HG02678 (cell line): ENCODE results near the gene ZNF772.
A peak's percentile ranks its signal among the peaks of the same experiment; 100 is the strongest.
"Not testable (repeated sequence)": the region's sequence is repeated elsewhere in the genome, so short reads cannot be mapped to it uniquely, and the experiment has no call there.

Experiments used
- ATAC-seq: cut with Tn5 transposase; IDR thresholded peaks from one replicate; pipeline ENCODE4 v1.9.1; 2021; ENCODE audit warnings: mild to moderate bottlenecking, moderate library complexity; ENCODE audit not compliant: unreplicated experiment

The ZNF772 gene

DNA sequence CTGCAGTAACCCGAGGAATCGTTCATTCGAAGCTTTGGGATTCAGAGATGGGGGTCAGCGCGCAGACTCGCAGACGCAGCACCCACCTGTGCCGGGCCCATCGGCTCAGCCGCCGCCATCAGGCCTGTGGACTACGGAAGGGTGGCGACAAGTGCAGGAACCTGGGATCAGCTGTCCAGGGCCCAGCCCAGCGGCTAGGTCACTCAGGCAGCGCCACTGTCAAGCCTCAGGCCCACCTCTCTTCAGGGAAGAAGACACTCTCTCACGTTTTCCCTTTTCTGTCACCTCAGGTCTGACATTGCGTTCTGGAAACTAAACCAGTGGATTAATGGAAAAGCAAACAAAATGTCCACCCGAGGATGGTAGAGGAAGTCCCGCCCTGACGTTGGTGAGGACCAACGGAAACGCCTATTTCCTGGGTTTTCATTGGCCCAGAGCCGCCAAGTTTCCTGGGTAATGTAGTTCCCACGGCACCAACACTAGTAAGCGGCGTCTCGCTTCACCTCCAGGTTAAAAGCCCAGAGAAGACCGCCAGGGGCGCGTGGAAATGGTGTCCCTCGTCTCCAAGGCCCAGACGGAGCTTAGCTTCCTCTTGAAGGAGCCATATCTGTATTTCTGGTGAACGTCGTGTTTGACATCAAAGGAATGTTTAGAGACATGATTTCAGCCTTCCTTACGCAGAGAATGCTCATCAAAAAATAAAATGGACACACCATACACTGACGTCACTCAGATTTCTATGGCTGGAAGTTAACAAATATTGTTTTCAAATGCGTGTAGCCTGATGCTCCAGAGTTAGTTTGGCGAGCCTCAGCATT, at the start of gene ZNF772:
TSS of gene ZNF772 (minus strand) at position 376 of the 818 bp plus-strand sequence. CDS start at position 119, 257 bp downstream.
- peak; percentile 99 for ATAC-seq

DNA sequence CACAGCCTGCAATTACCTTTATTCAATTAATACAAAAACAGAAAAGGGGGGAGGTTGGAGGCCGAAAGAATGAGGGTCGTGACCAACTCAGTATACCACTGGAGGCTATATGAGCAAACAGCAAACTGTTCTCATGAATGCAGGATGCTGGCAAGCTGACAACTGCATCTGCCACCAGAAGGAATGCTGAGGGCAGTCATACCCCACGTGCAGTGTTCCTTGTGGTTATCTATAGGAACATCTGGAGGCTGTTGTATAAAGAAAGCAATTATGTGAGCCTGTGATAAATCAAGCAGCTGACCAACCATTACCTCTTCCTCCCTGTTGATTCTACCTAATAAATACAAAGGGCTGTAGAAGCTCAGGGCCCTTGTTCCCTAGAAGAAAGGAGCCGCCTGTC, 40.7 kb upstream of the ZNF772 start:
- not testable (repeated sequence) for ATAC-seq

DNA sequence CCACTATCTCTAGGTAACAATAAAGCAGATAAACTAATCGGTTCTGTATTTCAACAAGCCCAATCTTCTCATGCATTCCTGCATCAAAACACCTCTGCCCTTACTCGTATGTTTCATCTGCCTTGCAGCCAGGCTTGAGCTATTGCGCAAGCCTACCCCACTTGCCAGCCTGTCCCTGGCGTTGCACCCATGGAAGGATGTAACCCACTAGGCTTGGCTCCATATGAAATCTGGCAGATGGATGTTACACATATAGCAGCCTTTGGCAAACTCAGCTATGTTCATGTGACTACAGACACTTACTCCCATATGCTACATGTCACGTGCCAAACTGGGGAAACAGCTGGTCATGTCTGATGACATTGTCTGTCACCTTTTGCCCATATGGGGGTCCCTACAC, 37.9 kb upstream of the ZNF772 start:
- ATAC-seq = no peak

DNA sequence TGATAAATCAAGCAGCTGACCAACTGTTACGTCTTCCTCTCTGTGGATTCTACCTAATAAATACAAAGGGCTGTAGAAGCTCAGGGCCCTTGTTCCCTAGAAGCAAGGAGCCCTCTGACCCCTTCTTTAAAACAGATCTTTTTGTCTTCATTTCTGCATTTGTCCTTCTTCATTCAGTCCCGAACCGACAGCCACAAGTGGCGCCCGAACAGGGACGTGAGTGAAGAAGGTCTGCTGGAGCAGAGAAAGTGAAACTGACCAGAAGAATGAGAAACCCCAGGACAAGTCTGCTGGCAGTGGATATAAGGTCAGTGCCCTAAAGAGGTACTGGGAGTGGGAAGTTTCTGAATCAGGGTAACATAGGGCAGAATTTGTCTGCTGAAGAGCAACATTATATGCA, 35.5 kb upstream of the ZNF772 start:
- no peak for ATAC-seq

DNA sequence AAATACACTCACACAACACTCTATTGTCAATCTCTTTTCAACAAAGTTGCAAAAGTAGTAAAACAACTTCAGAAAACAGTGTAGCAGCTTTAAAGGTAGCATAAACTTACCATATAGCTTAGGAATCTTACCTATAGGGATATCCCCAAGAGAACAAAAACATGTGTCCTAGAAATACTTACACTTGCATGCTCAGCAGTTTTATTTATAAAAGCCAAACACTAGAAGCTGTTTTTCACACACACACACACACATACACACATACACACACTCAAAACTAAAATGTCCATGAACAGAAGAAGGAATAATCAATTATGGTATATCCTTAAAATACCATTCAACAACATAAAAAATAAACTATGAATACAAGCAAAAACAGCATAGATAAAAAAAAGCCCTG, 34.1 kb upstream of the ZNF772 start:
- ATAC-seq = no peak

DNA sequence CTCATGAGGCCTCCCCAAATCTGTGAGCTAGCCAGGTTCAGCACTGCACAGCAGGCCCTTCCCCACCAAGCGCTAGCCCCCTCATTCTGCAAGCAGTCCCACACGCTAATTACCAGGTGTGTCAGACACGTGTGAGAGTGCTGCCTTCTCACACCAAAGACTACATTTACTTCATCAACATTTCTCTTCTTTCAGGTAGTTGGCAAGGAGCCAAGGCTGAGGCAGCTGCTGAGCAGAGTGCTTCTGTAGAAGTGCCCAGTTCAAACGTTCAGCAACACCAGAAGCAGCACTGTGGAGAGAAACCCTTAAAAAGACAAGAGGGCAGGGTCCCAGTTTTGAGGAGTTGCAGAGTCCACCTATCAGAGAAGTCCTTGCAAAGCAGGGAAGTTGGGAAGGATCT, 28.8 kb upstream of the ZNF772 start:
- no peak for ATAC-seq

DNA sequence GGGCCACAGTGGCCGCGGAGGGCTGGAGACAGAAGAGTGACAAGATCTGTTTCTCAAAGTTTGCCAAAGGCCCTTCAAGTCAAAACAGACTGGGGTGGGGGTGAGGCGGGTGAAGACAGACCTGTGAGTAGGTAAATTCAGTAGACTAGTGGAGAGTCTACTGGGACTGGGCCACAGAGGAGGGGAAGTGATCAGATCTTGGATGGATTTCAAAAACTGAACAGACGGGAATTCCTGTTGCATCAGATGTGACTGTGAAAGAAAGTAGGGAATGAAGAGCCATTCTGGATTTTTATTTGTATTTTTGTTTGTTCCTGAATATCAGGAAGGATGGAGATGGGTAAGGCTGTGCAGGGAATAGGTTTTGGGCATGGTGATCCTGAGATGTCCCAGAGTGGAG, 23.0 kb upstream of the ZNF772 start:
- not testable (repeated sequence) for ATAC-seq

DNA sequence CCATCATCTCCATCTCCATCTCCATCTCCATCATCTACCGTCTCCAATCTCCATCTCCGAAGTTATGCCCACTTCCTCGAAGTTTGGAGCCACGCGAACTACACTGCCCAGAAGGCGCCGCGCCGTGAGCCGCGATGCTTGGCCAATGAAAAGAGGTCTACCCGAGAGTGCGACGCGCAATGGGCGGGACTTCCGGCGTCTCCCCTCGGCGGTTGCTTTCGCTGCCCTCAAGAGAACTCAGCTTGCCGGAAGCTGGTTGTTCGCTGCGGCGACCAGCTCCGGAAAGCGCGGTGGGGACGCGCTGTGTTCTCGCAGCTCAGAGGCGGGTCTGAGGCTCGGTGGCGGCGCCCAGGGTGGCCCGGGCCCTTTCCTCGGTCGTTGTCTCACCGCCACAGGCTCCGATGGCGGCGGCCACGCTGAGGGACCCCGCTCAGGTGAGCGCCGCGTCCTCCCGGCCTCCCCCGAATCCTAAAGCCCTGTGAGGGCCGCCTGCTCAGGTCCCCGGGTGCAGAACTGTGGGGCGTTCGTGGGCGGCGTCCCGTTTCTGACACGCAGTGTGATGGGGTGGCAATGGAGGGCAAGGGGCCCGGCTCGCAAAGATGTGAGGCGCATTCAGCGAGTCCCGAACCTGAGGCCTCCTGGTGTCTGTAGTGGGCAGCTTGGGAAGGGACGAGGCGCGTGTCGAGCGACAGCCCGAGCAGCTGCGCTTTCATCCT, 22.5 kb upstream of the ZNF772 start, which contains the start of gene ZNF773:
TSS of gene ZNF773 (plus strand) at position 259 of the 716 bp plus-strand sequence. CDS start at position 402, 143 bp downstream.
- ATAC-seq = peak; percentile 98

DNA sequence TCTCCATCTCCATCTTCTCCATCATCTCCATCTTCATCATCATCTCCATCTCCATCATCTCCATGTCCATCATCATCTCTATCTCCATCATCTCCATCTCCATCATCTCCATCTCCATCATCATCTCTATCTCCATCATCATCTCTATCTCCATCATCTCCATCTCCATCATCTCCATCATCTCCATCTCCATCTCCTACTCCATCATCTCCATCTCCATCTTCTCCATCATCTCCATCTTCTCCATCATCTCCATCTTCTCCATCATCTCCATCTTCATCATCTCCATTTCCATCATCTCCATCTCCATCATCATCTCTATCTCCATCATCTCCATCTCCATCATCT, 21.9 kb upstream of the ZNF772 start:
- not testable (repeated sequence) for ATAC-seq

DNA sequence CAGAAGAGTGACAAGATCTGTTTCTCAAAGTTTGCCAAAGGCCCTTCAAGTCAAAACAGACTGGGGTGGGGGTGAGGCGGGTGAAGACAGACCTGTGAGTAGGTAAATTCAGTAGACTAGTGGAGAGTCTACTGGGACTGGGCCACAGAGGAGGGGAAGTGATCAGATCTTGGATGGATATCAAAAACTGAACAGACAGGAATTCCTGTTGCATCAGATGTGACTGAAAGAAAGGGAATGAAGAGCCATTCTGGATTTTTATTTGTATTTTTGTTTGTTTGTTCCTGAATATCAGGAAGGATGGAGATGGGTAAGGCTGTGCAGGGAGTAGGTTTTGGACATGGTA, 10.9 kb upstream of the ZNF772 start:
- ATAC-seq = not testable (repeated sequence)

DNA sequence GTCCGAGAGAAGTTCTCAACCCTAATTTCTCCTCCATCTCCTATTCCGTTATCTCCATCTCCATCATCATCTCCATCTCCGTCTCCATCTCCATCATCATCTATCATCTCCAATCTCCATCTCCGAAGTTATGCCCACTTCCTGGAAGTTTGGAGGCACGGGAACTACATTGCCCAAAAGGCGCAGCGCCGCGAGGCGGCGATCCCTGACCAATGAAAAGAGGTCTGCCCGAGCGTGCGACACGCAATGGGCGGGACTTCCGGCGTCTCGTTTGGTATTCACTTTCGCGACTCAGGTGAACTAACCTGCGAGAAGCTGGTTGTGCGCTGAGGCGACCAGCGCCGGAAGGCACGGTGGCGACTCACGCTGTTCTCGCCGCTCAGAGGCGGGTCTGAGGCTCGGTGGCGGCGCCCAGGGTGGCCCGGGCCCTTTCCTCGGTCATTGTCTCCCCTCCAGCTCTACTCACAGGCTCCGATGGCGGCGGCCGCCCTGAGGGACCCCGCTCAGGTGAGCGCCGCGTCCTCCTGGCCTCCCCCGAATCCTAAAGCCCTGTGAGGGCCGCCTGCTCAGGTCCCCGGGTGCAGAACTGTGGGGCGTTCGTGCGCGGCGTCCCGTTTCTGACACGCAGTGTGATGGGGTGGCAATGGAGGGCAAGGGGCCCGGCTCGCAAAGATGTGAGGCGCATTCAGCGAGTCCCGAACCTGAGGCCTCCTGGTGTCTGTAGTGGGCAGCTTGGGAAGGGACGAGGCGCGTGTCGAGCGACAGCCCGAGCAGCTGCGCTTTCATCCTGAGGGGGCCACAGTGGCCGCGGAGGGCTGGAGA, 10.3 kb upstream of the ZNF772 start, which contains the start of gene ZNF419:
TSS of gene ZNF419 (plus strand) at position 274 of the 822 bp plus-strand sequence. CDS start at position 475, 201 bp downstream.
- peak; percentile 99 for ATAC-seq

DNA sequence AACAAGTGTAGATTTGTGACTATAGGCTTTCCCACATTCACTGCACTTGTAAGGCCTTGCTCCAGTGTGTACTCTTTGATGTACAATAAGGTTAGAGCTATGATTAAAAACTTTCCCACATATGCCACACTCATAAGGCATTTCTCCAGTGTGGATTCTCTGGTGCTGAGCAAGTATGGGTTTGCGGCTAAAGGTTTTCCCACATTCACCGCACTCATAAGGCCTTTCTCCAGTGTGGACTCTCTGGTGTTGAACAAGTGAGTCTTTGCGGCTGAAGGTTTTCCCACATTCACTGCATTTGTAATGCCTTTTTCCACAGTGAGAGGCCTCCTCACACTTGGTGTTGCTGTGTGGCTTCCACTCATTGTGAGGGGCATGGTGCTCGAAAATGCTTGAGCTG, 3.7 kb downstream of the ZNF772 start:
- no peak for ATAC-seq

DNA sequence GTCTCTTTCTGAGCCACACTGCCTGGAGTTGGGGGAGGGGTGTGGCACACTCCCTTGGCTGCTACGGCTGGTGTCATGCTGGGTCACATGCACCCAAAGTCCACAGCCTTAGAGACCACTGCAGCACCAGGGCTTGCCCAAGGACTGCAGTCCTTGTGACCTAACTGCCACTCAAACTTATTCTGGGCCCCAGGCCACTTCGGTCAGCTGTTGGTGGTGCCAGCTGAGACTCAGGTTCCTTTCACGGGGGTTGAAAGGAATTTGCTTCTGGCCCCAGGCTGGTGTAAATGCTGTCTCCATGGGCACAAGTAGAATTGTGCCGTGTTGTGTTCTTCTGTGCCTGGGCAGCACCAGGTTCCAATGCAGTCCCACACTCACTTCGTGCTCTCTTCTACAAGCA, 10.9 kb downstream of the ZNF772 start:
- ATAC-seq = no peak

DNA sequence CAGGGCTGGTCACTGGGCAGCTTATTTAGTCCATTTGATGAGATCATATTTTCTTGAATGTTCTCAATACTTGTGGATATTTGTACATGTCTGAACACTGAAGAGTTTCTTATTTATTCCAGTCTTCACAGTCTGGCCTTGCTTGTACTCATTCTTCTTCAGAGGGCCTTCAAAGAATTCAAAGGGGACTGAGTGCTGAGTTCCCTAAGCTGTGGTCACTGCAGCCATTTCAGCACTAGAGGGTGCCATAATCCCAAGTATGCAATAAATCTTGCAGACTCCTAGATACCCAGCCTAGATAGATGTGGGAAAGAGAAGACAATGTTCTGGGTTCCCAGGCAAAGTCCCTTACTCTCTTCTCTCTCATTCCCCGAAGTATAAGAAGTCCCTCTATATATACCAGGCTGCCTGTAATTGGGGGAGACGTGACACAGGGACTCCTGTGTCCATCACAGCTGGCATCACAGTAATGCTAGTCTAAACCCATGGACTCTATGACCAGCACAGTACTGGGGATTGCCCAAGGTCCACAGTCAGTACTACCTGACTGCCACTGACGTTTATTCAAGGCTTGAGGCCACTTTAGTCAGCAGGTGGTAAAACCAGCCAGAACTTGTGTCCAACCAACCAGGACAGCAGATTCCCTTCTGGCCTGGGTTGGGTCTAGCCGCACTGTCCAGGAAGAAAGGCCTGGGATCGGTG, 11.5 kb downstream of the ZNF772 start:
- no peak for ATAC-seq

DNA sequence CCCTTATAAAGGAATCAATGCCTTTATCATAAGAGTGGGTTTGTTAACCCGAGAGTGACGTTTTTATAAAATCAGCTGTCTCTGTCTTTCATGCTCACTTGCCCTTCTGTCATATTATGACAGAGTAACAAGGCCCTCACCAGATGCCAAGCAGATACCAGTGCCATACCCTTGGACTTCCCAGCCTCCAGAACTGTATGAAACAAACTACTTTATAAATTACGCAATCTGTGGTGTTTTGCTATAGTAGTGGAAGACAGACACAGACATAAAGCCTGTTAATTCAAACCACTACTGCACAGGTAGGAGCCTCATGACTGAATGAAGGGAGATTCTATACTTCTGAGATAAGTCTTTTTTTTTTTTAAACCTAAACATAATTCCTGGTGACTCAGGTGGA, 25.1 kb downstream of the ZNF772 start:
- no peak for ATAC-seq

DNA sequence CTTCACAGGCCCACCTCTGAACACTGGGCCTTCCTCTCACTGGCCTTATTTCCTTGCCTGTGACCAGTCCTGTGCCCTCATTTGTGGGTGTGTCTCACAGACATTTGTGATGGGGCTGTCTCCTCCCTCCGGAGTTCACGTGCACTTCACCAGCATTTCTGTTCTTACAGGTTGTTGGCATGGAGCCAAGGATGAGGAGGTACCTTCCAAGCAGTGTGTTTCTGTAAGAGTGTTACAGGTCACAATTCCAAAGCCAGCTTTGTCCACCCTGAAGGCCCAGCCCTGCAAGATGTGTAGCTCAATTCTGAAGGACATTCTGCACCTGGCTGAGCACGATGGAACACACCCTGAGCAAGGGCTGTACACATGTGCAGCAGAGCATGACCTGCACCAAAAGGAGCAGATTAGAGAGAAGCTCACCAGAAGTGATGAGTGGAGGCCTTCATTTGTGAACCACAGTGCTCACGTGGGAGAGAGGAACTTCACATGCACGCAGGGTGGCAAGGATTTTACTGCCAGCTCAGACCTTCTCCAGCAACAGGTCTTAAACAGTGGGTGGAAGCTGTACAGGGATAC, 34.2 kb downstream of the ZNF772 start:
- no peak for ATAC-seq

DNA sequence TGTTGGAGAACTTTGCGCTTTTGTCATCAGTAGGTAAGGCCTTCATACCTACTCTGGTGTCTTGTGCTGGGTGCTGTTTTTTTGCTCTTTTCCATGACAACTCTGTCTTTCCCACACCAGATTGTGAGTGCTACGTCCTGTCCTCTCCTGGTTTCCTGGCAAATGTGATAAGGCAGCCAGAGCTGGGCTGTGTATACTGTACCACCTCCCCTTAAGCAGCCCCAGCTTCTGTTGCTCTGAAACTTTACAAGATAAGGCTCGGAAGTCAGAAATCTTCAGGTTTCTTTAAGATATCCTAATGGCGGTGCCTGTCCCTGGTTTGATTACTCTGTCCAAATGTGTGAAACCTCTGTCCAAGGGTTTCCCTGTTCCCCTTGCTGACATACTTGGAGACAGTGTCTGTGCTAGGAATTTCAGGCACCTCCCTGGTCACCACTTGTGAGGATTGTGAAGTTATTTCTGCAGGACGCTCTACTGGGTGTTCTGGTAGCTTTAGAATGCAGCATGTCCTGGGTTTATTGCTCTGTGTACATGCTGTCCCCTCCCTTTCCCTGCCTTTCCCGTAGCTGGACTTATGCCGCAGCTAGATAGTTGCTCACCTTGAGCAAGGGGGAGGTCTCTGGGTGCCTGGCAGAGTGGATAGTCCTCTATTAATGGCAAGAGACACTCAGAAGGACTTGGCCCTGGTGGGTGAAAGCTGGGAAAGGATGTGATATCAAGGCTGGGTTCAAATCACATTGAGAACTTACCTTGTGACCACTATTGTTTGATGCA, 35.2 kb downstream of the ZNF772 start:
- no peak for ATAC-seq

DNA sequence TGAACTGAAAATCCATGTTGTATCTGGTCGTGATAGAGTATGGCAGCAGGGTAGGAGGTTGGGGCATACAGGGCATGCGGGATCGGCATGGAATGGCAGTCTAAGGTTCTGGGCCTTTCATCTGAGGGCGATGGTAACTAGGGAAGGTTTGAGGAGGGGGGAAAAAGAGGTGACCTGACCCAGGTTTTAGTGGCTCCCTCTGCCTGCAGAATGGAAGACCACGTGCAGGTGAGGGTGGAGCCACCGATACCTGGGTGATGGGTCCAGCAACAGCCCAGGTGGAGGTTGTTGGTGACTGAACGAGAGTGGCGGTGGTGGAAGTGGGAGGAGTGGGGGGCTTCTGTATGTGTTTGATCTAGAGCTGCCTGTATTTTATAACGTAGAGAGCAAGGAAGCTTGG, 38.4 kb downstream of the ZNF772 start:
- ATAC-seq = no peak

DNA sequence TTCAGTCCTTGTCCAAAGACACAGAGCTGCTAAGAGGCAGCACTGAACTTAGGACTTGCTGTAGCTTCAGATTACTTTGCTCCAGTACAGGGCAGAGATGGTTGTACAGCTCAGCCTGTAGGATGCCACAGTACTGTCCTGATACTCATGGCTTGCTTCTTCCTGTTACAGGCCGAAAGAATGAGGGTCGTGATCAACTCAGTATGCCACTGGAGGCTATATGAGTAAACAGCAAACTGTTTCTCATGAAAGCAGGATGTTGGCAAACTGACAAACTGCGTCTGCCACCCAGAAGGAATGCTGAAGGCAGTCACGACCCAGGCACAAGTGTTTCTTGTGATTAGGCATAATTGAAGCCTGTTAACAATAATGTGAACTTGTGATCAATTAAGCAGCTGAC, 39.4 kb downstream of the ZNF772 start:
- ATAC-seq = no peak

DNA sequence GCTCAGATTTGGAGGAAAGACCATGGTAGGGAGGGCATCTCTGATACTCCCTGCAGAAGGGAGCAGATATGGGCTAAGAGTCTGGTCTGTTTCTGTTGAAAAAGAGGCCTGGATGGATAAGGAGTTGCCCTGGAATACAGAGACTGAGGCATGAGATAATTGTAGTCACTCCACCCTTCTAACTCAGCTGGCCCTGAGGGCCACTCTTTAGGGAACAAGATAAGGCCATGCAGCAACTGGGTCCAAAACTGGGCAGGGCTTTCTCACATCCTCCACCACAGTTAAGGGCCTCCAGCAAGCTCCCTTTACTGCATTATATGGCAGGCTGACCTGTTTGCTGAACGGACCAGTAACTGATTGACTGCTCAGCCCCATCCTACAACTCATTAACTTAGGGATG, 40.9 kb downstream of the ZNF772 start:
- no peak for ATAC-seq
